ENCODE measurements around the gene INPP5D.
A peak's percentile ranks its signal among the peaks of the same experiment; 100 is the strongest.
"Not testable (repeated sequence)": the region's sequence is repeated elsewhere in the genome, so short reads cannot be mapped to it uniquely, and the experiment has no call there.

INPP5D gene

DNA sequence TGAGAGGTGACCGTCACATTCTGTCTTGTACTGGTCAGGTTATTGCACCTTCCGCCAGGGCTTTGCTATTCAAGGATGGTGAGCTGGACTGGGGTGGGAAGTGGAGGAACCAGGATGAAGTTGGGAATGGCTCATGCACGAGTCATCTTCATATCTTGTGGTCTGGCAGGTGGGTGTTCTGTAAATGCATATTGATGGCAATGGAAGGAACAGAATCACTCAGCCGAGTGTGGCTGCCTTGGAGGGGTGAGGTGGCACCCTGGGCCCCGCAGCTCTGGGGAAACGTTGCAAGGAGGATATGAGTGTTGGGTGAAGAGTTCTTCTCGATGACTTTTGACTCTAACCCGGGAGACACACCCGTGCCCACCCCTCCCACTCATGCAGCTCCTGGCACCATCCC is 26.5 kb upstream of the INPP5D start:
- DNase-seq = no peak

DNA sequence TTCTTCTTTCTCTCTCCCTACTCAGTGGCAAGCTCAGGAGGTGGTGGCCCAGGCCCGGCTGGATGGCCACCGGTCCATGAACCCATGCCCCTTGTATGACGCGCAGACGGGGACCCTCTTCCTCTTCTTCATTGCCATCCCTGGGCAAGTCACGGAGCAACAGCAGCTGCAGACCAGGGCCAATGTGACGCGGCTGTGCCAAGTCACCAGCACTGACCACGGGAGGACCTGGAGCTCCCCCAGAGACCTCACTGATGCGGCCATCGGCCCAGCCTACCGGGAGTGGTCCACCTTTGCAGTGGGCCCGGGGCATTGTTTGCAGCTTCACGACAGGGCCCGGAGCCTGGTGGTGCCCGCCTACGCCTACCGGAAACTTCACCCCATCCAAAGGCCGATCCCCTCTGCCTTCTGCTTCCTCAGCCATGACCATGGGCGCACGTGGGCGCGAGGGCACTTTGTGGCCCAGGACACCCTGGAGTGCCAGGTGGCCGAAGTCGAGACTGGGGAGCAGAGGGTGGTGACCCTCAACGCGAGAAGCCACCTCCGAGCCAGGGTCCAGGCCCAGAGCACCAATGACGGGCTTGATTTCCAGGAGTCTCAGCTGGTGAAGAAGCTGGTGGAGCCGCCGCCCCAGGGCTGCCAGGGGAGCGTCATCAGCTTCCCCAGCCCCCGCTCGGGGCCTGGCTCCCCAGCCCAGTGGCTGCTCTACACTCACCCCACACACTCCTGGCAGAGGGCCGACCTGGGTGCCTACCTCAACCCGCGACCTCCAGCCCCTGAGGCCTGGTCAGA is 25.9 kb upstream of the INPP5D start:
- no peak for DNase-seq

- no peak for DNase-seq
These were observed 24.5 kb upstream of the INPP5D start for GRCh38 chr2:233035426-233036161.

DNA sequence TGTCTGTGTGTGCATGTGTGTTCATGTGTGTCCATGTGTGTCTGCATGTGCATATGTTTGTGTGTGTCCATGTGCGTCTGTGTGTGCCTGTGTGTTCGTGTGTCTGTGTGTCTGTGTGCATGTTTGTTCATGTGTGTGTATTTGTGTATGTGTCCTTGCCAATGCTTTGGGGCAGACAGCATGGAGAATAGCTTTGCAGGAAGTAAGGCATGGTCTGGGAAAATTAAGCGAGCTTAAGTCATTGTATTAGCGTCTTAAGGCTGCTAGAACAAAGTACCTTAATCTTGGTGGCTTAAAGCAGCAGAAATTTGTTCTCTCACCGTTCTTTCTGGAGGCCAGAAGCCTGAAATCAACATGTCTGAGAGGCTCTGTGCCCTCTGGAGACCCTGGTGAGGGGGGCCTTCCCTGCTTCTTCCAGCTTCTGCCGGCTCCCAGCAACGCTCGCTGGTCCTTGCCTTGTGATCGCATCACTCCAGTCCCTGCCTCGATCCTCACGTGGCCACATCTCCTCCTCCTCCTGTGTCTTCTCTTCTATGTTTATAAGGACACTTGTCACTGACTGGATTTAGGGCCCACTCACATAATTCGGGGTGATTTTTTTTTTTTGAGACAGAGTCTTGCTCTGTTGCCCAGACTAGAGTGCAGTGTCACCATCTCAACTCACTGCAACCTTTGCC is 23.8 kb upstream of the INPP5D start:
- no peak for DNase-seq

DNA sequence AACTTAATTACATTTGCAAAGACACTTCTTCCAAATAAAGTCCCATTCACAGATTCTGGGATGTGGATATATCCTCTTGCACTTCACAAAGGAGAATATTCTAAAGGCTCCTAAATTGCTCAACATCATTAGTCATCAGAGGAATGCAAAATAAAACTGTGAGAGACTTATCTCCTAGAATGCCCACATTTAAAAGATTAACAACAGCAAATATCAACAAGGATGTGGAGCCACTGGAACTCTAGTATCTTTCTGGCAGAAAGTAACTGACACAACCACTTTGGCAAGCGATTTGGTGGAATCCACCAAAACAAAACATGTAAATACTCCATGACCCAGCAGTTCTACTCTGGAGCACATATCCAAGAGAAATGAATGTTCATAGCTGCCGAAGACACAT is 23.1 kb upstream of the INPP5D start:
- DNase-seq = no peak

DNA sequence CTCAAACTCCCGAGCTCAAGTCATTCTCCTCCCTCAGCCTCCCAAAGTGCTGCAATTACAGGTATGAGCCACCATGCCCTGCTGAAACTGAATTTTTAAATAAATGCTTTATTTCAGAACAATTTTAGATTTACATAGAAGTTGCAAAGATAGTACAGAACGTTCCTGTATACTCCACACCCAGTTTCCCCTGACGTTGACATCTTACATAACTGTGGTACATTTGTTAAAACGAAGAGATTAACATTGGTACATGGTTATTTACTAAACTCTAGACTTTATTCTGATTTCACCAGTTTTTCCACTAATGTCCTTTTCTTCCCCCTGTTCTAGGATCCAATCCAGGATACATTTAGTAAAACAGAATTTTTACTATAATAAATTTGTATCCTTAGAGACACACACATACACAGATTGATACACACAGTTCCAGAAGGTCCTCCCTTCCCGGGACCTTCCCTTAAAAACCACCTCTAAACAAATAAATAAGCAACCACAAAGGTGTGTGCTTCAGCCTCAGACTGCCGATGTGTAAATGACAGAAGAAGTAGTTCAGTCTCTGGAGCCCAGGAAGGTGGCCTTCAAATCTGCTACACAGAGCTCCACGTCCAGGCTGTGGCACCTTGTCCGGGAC is 20.8 kb upstream of the INPP5D start:
- no peak for DNase-seq

DNA sequence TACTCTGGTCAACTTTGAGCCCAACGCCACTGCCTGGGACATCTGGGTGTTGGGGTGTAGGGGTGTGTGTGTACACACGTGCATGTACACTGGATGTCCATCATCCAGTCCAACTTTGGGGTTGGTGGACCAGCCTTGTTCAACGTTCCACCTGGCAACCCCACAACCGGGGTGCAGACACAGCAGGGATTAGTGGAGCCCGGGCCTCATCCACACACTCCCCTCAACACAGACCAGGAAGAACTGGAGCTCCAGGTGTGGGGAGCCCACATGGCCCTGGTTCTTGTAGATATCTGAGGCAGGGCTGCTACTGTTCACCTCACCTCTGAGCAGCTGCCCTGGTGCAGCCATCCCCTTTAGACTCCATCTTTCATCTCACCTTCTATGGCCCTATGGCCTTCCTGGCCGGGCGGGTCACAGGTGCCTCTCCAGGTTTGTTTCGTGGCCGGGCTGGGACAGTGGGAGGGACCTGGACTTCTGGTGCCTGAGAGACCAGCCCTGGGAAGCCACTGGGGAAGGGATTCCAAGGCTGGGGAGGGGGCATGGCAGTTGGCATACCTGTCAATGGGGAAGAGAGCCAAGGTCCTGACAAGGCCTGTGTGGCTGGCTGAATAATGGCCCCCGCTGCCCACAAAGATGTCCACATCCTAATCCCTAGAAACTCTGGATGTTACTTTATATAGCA is 20.2 kb upstream of the INPP5D start:
- no peak for DNase-seq

DNA sequence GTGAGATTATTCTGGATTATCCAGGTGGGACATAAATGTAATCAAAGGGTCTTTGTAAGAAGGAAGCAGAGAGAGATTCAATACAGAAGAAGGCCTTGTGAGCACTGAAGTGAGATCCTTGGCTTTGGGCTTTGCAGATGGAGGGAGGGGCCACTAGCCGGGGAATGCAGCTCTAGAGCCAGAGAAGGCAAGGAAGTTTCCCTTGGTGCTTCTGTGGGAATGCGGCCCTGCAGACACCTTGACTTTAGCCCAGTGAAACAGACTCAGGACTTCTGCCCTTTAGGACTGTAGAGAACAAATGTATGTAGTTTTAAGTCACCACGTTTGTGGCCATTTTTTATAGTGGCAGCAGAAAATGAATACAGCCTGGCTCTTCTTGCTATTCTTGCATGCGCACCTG is 19.6 kb upstream of the INPP5D start:
- no peak for DNase-seq

DNA sequence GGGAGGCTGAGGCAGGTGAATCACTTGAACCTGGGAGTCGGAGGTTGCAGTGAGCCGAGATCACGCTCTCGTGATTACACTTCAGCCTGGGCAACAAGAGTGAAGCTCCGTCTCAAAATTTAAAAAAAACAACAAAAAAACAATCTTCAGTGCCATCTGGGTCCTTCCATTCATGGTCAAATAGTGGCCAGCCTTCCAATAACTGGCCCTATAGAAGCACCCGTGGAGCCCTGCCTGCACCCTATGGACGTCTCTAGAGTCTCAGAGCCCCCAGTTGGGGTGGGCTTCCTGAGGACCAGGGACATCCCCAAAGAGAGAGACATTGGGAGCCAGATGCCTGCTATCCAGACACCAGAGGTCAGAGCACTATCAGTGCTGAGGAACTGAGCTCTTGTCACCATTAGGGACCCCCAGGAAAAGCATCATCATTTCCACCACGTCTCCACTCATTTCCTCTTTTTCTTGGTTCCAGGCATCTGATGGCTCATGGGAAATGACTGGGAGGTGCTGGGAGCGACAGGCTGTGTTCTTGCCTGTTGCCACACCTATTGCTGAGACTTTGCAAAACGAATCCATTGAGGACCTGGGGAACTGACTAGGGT is 18.3 kb upstream of the INPP5D start:
- DNase-seq = no peak

DNA sequence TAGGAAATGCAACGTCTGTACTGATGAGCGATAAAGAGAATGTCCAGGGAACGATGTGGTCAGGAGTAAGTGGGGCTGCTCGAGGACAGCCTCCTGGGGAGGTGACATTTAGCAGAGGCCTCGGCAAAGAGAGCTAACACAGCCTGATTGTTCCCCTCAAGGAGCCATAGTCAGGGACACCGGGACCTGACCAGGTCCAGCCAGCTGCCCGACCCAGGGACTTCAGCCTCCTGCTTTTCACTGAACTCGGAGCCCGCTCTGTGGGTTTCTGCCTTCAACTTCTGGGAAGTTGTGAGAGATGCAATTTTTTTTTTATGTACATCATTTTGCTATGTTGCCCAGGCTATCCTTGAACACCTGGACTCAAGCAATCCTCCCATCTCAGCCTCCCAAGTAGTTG is 17.6 kb upstream of the INPP5D start:
- no peak for DNase-seq

DNA sequence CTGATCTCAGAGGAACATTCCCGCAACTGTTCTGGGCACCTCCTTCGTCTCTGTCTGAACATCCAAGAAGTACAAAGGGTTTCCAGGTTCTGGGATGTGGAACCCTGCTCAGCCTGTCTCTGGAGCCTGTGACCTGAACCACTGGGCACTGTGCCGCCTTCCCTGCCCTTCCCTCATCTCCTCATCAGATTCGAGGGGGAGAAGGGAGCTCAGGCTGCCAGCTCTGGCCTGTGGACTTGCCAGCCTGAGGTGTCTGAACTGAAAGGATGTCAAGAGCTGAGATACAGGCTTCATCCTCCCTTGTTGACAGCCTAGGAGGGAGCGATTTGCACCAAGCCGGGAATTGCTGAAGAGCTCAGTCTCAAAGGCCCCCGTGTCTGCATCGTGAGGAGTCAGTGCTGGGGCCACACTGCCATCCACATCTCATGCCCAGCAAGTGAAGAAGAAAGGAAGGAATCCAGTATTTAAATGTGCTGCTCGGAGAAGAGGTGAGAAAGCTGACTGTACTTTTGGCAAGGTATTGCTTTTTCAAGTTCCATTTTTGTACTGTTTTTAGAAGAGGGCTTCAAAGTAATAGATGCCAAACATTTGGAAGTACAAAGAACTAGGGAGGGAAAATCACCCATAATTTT is 15.1 kb upstream of the INPP5D start:
- no peak for DNase-seq

GRCh38 chr2:233047206-233047605 is 12.9 kb upstream of the INPP5D start:
- no peak for DNase-seq

GRCh38 chr2:233047667-233048066 is 12.5 kb upstream of the INPP5D start:
- no peak for DNase-seq

- DNase-seq = no peak
These were observed 11.5 kb upstream of the INPP5D start for GRCh38 chr2:233048569-233049193.

- no peak for DNase-seq
These were observed 10.9 kb upstream of the INPP5D start for GRCh38 chr2:233049194-233049761.

DNA sequence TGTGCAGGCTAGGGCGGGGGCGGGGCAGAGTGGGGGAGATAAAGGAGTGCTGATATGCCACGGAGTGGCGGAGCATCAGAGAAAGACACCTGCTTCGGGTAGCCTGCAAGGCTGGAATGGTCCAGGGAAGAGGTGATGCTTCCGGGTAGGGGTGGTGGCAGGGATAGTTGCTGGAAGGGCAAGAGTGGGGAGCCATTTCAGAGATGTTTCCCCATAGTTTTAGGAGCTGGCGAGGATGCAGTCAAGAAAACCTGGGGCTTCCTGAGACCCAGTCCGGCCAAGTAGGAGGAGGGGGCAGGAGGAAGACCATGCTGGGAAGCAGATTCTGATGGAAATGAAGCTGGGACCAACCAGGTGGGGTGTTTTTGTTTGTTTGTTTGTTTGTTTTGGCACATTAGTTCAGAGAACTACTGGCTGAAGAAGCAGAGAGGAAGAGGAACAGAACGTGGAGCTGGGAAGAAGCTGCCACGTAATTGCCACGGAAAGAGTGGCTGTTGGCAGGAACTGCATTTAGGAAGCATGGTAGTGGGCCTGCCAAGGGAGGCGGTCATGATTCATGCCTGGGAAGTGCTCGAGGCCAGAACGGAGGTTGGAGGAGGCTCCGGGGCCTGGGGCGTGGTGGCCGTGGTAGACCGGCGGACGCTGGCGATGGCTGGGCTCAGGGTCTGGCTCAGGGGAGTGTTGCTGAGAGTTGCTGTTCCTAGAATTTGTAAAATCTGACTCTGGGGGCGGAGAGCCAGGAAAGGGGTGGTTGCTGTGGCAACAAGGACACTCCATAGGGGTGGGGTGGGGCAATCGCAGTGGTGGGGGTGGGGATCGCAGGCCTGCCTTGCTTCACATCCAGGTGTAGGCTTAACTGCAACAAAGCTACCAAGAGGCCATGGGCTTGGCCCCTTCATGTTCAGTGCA is 8.6 kb upstream of the INPP5D start:
- DNase-seq = no peak

DNA sequence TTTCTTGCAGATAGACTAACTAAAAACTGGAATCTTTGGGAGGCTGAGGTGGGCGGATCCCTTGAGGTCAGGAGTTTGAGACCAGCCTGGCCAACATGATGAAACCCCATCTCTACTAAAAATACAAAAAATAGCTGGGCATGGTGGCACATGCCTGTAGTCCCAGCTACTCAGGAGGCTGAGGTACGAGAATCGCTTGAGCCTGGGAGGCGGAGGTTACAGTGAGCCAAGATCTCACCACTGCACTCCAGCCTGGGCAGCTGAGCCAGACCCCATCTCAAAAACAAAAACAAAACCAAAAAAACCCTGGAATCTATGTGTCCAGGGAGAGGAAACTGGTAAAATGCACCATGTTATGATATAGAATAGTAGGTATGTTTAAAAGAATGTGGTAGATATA is 7.6 kb upstream of the INPP5D start:
- DNase-seq = not testable (repeated sequence)

DNA sequence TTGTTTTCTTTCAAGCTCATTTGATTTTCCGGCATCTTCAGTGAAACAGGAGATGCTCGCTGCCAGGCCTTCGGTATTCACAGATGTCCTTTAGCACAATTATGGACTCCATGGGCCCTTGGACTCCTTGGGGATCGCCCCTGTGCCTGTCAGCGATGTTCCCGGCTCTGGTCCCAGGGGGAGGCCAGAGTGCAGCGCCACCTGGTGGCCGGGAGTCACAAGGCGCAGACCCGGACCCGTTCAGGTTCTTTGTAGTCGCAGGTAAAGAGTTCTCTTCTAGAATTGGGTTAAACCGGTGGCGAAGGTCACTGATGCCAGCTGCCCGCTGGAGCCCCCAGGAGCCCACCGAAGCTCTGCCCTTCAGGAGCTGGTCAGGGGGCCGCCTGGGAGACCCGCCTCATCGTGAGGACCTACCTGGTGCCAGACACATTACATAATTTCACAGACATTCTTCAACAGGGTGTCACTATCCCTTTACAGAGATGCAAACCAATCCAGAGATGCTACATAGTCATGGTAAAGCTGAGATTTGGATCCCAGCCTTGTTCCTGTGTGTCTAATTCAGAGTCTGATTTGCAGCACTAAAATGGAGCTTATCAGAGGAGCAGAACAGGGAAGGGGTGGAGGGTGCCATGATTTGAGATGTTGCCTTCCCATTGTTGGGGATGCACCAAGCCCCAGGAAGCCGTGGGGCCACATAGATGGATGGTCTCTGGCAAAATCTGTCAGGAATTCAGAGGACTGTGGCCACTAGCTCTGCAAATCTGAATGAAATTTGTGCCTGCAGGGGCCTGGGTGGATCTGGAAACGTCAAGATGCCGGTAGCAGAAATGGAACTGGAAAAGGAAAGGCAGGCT is 6.0 kb upstream of the INPP5D start:
- DNase-seq = peak; percentile 41

DNA sequence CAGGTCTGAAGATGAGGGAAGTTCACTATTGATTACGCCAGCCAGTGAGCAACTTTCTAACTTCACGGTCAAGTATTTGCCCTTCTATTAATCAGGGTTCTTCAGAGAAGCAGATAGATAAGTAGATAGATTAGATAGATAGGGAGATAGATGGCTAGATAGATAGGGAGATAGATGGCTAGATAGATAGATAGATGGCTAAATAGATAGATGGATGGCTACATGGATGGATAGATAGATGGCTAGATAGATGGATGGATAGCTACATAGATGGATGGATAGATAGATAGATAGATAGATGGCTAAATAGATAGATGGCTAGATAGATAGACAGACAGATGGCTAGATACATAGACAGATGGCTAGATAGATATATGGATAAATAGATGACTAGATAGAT is 4.8 kb upstream of the INPP5D start:
- no peak for DNase-seq

All from activated effector memory CD4-positive, alpha-beta T cell treated with Interleukin-2 at 50 U/mL for 16 hours (primary cell).